ENCODE results near the gene NTM. TPM values are rescaled to one million over a fixed set of nuclear protein-coding genes. Genes with fewer than 3 reads are reported as not detected.
"Not testable (repeated sequence)": the region's sequence is repeated elsewhere in the genome, so short reads cannot be mapped to it uniquely, and the experiment has no call there.

The NTM gene
- total RNA-seq, 1 donor from 2014 or later: not detected

DNA sequence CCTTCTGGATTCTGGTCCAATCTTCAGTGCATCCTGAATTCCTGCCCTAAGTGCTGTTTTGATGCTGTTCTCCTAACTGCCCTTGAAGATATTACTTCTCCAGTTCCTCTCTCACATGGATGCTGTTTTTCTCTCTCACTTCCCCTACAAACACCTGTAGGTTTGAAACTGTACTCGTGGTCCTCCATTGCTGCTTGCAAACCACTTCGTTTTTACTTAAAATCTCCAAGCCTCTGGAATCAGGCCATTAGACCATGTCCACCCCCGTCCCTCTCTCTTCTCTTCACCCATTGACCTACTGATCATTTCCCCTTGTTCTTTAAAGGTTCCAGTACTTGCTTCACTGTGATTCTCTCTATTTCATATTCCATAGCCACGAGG is 988.1 kb downstream of the NTM start:
- H3K4me3 Mint-ChIP-seq: no peak overlapping the region
- no peak for DNase-seq (ENCODE audit: low spot score)
- peaks cover 18% of the 10 kb centered on the region for H3K4me1 Mint-ChIP-seq (ENCODE audit: low read depth)
- H3K36me3 Mint-ChIP-seq (ENCODE audit: low read depth): no peaks in the 10 kb centered on the region
- H3K27ac Mint-ChIP-seq: peak overlapping the region; percentile 37
- no peaks in the 10 kb centered on the region for H3K27me3 Mint-ChIP-seq (ENCODE audit: insufficient read depth)
- intact Hi-C loops (cut with micrococcal nuclease): no loop called here
- peaks cover 4% of the 10 kb centered on the region for H3K9me3 Mint-ChIP-seq

DNA sequence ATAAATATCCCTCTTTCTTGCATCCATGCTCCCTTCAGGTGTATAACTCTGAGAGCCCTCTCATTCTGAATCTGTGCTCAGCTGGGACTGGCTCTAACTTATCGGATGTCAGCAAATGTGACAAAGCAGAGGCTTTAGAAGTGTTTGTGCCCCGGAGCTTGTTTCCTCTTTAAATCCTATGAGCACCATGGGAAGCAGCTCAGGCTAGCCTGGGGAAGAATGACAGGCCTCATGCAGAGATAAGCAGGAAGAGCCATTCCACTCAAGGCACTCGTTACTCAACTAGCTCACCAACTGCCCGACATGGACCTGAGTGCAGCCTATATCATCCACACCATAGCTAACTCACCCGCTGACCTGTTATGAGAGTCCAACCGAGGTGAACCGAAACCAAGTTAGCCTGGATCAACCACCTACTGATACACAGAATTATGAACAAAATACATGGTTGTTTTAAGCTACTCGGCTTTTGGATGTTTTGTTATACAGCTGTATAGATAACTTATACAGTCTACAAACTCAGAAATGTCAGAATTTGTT is 990.7 kb downstream of the NTM start:
- H3K4me3 Mint-ChIP-seq: no peak overlapping the region
- DNase-seq (ENCODE audit: low spot score): no peak
- H3K36me3 Mint-ChIP-seq (ENCODE audit: low read depth): no peaks in the 10 kb centered on the region
- H3K27ac Mint-ChIP-seq: no peak overlapping the region
- peaks cover 18% of the 10 kb centered on the region for H3K4me1 Mint-ChIP-seq (ENCODE audit: low read depth)
- intact Hi-C loops (cut with micrococcal nuclease): no loop called here
- no peaks in the 10 kb centered on the region for H3K9me3 Mint-ChIP-seq
- no peaks in the 10 kb centered on the region for H3K27me3 Mint-ChIP-seq (ENCODE audit: insufficient read depth)

DNA sequence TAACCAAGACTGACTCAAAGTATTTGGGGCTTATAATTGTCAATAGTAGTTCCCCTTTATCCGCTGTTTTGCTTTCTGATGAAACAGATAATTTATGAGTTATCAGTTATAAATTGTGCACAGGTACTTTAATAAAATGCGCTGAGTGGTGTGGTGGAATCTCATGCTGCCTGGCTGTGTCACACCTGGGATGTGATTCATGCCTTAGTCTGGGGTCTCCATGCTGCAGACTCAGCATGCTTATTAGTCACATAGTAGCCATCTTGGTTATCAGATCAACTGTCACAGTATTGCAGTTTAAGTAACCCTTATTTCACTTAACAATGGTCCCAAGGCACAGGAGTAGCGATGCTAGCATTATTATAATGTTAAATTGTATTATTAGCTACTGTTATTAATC is 995.2 kb downstream of the NTM start:
- Mint-ChIP-seq H3K27me3 (ENCODE audit: insufficient read depth) (no peaks in the 10 kb centered on the region), H3K36me3 (ENCODE audit: low read depth) (no peaks in the 10 kb centered on the region), H3K9me3 (peaks cover 6% of the 10 kb centered on the region), H3K27ac (no peak overlapping the region), H3K4me1 (ENCODE audit: low read depth) (no peaks in the 10 kb centered on the region), H3K4me3 (no peak overlapping the region)
- no peak for DNase-seq (ENCODE audit: low spot score)
- intact Hi-C loops (cut with micrococcal nuclease): no loop called here

DNA sequence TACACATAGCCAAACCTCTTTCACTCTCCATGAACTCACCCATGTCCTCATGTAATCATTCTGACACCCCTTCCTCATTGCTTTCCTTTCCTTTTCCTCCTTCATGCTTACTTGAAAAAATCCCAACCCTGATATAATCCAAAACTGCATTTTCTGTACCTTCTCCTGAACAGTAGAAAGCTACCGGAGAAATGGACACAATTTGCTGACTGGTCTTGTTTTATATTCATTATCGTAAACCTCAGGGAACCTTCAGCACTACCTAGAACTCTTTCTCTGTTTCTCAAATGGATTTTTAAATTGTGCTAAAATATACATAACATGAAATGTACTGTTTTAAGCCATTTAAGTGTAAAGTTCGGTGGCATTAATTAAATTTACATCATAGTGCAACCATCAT is 996.9 kb downstream of the NTM start:
- H3K36me3 Mint-ChIP-seq (ENCODE audit: low read depth): no peaks in the 10 kb centered on the region
- DNase-seq (ENCODE audit: low spot score): no peak
- H3K27ac Mint-ChIP-seq: no peak overlapping the region
- H3K27me3 Mint-ChIP-seq (ENCODE audit: insufficient read depth): no peaks in the 10 kb centered on the region
- no peak overlapping the region for H3K4me3 Mint-ChIP-seq
- intact Hi-C loops (cut with micrococcal nuclease): no loop called here
- no peaks in the 10 kb centered on the region for H3K4me1 Mint-ChIP-seq (ENCODE audit: low read depth)
- peaks cover 6% of the 10 kb centered on the region for H3K9me3 Mint-ChIP-seq

DNA sequence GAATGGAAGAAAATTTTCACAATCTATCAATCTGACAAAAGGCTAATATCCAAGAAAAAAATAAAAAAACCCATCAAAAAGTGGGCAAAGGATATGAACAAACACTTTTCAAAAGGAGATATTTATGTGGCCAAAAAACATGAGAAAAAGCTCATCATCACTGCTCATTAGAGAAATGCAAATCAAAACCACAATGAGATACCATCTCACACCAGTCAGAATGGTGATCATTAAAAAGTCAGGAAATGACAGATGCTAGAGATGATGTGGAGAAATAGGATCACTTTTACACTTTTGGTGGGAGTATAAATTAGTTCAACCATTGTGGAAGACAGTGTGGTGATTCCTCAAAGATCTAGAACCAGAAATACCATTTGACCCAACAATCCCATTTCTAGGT is 999.7 kb downstream of the NTM start:
- H3K36me3 Mint-ChIP-seq (ENCODE audit: low read depth); intact Hi-C loops (cut with micrococcal nuclease); H3K27me3 Mint-ChIP-seq (ENCODE audit: insufficient read depth); DNase-seq (ENCODE audit: low spot score); H3K4me3 Mint-ChIP-seq; H3K4me1 Mint-ChIP-seq (ENCODE audit: low read depth); H3K9me3 Mint-ChIP-seq; H3K27ac Mint-ChIP-seq: not testable (repeated sequence)

DNA sequence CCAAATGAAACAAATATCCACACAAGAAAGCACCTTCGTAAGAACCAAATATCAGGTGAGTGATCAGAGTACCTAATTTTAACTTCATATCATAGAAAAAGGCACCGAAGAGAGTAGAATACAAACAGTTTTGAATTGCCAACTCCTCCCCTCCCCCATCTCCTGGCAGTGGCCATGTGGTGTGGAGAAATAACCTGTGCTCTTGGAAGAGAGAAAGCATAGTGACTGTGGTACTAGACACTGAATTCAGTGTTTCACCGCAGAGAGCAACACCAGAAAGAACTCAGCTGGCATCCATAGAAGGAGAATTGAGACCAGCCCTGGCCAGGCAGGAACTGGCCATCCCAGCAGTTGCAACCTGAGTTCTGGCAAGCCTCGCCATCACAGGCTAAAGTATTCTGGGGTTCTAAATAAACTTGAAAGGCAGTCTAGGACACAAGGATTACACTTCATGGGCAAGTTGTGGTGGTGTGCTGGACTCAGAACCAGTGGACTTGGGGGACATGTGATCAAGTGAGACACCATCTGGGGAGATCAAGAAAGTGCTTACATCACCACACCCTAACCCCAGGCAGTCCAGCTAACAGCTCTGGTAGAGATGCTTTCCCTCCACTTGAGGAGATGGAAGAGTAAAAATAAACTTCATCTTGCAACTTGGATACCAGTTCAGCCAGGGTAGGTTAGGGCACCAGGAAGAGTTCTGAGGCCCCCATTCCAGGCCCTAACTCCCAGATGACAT is 1003.2 kb downstream of the NTM start:
- no peaks in the 10 kb centered on the region for H3K36me3 Mint-ChIP-seq (ENCODE audit: low read depth)
- H3K27ac Mint-ChIP-seq: no peak overlapping the region
- no peaks in the 10 kb centered on the region for H3K27me3 Mint-ChIP-seq (ENCODE audit: insufficient read depth)
- no peak for DNase-seq (ENCODE audit: low spot score)
- peaks cover 6% of the 10 kb centered on the region for H3K9me3 Mint-ChIP-seq
- no peak overlapping the region for H3K4me3 Mint-ChIP-seq
- intact Hi-C loops (cut with micrococcal nuclease): no loop called here
- H3K4me1 Mint-ChIP-seq (ENCODE audit: low read depth): no peaks in the 10 kb centered on the region

DNA sequence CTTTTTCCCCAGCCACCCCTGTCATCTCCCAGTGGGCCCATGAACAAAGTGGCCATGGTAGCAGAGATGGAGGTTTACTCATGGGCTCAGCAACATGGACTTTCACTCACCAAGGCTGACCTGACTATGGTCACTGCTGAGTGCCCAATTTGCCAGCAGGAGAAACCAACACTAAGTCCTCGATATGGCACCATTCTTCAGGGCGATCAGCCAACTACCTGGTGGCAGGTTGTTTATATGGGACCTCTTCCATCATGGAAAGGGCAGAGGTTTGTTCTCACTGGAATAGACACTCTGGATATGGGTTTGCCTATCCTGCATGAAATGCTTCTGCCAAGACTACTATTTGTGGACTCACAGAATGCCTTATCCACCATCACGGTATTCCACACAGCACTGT is 1009.1 kb downstream of the NTM start:
- intact Hi-C loops (cut with micrococcal nuclease): no loop called here
- peaks cover 24% of the 10 kb centered on the region for H3K9me3 Mint-ChIP-seq

More for the DNA sequence above, 1009.1 kb downstream of the NTM start:
- no peak overlapping the region for H3K27ac Mint-ChIP-seq
- no peaks in the 10 kb centered on the region for H3K4me1 Mint-ChIP-seq (ENCODE audit: low read depth)
- no peak overlapping the region for H3K4me3 Mint-ChIP-seq
- no peak for DNase-seq (ENCODE audit: low spot score)
- no peaks in the 10 kb centered on the region for H3K36me3 Mint-ChIP-seq (ENCODE audit: low read depth)
- peaks cover 2% of the 10 kb centered on the region for H3K27me3 Mint-ChIP-seq (ENCODE audit: insufficient read depth)
